Transverse colon (tissue), 4 donors: ENCODE results near the gene FAM171A2. TPM values are rescaled to one million over a fixed set of nuclear protein-coding genes. Genes with fewer than 3 reads are reported as not detected.

Experiments
- DNase-seq: peaks from one replicate; pipeline ENCODE4 v3.0.0-alpha.2; 2019
- H3K27ac ChIP-seq, 4 donors: fragments of 200-600 bp; sonication (generic); 2 replicates each; pipeline ENCODE4 v1.5.1; 2016 to 2018; ENCODE audit warnings: inconsistent platforms in 4 of 4
- H3K27me3 ChIP-seq: fragments of 200-600 bp; sonication (generic); 2 replicates; pipeline ENCODE4 v1.5.1; 2017; ENCODE audit warnings: inconsistent platforms
- H3K36me3 ChIP-seq, 4 donors: fragments of 200-600 bp; sonication (generic); 2 replicates each; pipeline ENCODE4 v1.5.1; 2017 to 2019; ENCODE audit warnings: inconsistent platforms in 4 of 4
- H3K4me1 ChIP-seq, 4 donors: fragments of 200-600 bp; sonication (generic); 2 replicates each; pipeline ENCODE4 v1.5.1; 2017 to 2020; ENCODE audit warnings: inconsistent platforms in 4 of 4
- H3K4me3 ChIP-seq, 4 donors: fragments of 200-600 bp; sonication (generic); 1 replicate in 1 of 4; 2 replicates in 3 of 4; pipeline versions ENCODE4 v1.5.1 to v1.6.1; 2017 to 2019; ENCODE audit warnings: inconsistent platforms in 4 of 4
- H3K9me3 ChIP-seq, 2 donors: fragments of 200-600 bp; sonication (generic); 2 replicates each; pipeline ENCODE4 v1.5.1; 2017 to 2019; ENCODE audit warnings: inconsistent platforms in 2 of 2
- EP300 ChIP-seq: sonication (generic); formaldehyde crosslinking; IDR thresholded peaks from one replicate; pipeline ENCODE4 v1.6.1; 2017; ENCODE audit warnings: antibody characterized with exemption, low read depth
- POLR2A ChIP-seq: fragments of 450-650 bp; IDR thresholded peaks from one replicate; pipeline ENCODE4 v1.6.1; 2016; ENCODE audit warnings: antibody characterized with exemption, mild to moderate bottlenecking, moderate library complexity
- POLR2AphosphoS5 ChIP-seq, 3 donors: sonication (generic); formaldehyde crosslinking; IDR thresholded peaks; one replicate each; pipeline ENCODE4 v1.6.1; 2016; ENCODE audit warnings: antibody characterized with exemption in 3 of 3
- WGBS, 2 donors: methylation state at CpG; one replicate each; pipeline ENCODE4 v1.1.5; 2018; ENCODE audit warnings: low coverage in 1 of 2; 5-methylcytosine and 5-hydroxymethylcytosine counted together
- in situ Hi-C, 4 donors: fragments of 200-750 bp; cut with MboI; loops; one replicate each; pipeline versions ENCODE4 v1.15.0 to v1.15.1; 2017; ENCODE audit warnings: low sequenced_read_pairs in 3 of 4, low pct_ligation_motif_present in 1 of 4, low pct_unique_long_range_greater_than_20kb in 1 of 4
- intact Hi-C: fragments of 100-400 bp; cut with DNase I; formaldehyde crosslinking; loops from one replicate; pipeline ENCODE4 v1.15.1; 2023; ENCODE audit warnings: low total_unique reads
- total RNA-seq, 4 donors: library from RNA; depleted of rRNA; stranded (reverse); fragments of >200 nt; gene quantifications; one replicate each; pipeline ENCODE4 v1.1.0, GENCODE V29; 2016
- TF ChIP-seq, protein P1 (sequence below), 5 experiments: fragments of 200-600 bp in 3 of 5; fragments of 450-650 bp in 2 of 5; sonication (generic) in 3 of 5; IDR thresholded peaks; 1 replicate in 2 of 5; 2 replicates in 3 of 5; pipeline ENCODE4 v1.5.1; 2016 to 2017; ENCODE audit warnings: antibody characterized with exemption in 5 of 5, inconsistent platforms in 3 of 5, mild to moderate bottlenecking in 2 of 5, moderate library complexity in 1 of 5

Gene FAM171A2
- total RNA-seq, 4 donors from 2014 or later, result 0.14 to 7.9 (median 0.95) TPM; not detected in 1

- H3K9me3 ChIP-seq, result no peaks in the 10 kb centered on the region
- DNase-seq, result peak; percentile 98
- in situ Hi-C loops (loop anchor here in 1 of 4 donors (10.0 kb wide), 1 partner anchor 112 kb away; the partner anchor contains the start of gene UBTF), intact Hi-C loops (no loop called here)
- TF ChIP-seq, protein P1, sequence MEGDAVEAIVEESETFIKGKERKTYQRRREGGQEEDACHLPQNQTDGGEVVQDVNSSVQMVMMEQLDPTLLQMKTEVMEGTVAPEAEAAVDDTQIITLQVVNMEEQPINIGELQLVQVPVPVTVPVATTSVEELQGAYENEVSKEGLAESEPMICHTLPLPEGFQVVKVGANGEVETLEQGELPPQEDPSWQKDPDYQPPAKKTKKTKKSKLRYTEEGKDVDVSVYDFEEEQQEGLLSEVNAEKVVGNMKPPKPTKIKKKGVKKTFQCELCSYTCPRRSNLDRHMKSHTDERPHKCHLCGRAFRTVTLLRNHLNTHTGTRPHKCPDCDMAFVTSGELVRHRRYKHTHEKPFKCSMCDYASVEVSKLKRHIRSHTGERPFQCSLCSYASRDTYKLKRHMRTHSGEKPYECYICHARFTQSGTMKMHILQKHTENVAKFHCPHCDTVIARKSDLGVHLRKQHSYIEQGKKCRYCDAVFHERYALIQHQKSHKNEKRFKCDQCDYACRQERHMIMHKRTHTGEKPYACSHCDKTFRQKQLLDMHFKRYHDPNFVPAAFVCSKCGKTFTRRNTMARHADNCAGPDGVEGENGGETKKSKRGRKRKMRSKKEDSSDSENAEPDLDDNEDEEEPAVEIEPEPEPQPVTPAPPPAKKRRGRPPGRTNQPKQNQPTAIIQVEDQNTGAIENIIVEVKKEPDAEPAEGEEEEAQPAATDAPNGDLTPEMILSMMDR (IDR thresholded peaks at IDR 0.05), result no peak
- TF ChIP-seq POLR2AphosphoS5 (IDR thresholded peaks at IDR 0.05) (peak; percentile 36 to 78 (median 59)), POLR2A (no peak), EP300 (no peak)
- H3K27me3 ChIP-seq, result no peaks in the 10 kb centered on the region
- H3K4me3 ChIP-seq, result peak overlapping the region in 3 of 4 donors; percentile 71 to 97 (median 95)
- peaks cover 8 to 38% (median 25%) of the 10 kb centered on the region in 4 donors for H3K4me1 ChIP-seq
- 27 to 93% methylated on average over 3 to 30 of the region's 31 CpGs for WGBS, 2 donors
- H3K36me3 ChIP-seq, result no peaks in the 10 kb centered on the region
- peak overlapping the region; percentile 93 to 98 (median 96) for H3K27ac ChIP-seq
Measured at GRCh38 chr17:44326861-44327444, 36.7 kb downstream of the FAM171A2 start.

DNA sequence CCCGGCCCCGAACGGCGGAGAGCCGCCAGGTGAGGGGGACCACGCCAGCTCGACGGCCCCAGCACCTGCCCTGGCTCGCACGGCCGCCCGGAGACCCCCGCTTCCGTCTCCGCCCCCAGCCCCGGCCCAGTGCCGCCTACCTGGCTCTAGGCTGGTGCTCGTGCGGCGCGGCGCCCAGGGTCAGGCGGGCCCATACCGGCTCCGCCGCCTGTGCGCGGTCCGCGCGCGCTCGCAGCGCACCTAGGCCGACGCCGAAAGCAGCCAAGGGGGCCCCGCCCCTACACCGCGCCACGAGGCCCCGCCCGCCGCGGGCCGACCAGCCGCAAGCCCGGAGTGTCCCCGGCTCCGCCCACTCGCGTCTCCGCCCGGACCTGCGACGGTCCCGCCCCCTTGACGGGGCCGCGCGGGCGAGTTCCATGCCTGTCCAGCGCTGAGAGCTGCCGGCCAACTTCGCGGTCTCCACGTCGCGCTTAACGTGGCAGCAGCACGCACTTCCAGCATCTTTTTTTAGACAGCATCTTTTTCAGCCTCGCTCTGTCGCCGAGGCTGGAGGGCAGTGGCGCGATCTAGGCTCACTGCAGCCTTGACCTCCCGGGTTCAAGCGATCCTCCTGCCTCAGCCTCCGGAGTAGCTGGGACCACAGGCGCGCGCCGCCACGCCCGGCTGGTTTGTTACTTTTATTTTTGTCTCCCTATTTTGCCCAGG is 38.9 kb downstream of the FAM171A2 start, which contains the start of gene SLC25A39:
SLC25A39 (minus strand) TSS at position 253 of the 705 bp plus-strand sequence. CDS start 1,261 bp downstream, outside the sequence.
- intact Hi-C loops (loop anchor here (1.0 to 2.0 kb wide), 2 partner anchors 23 to 106 kb away; partner anchors contain the start of gene UBTF), in situ Hi-C loops (loop anchor here in 1 of 4 donors (10.0 kb wide), 1 partner anchor 110 kb away; the partner anchor contains the start of gene UBTF)
- peaks cover 0 to 20% (median 5%) of the 10 kb centered on the region in 4 donors for H3K36me3 ChIP-seq
- H3K4me3 ChIP-seq, result peak within 1 kb of the TSS; percentile 67 to 97 (median 83)
- H3K27ac ChIP-seq, result peak within 1 kb of the TSS; percentile 93 to 98 (median 96)
- H3K9me3 ChIP-seq, result no peaks in the 10 kb centered on the region
- peak; percentile 96 for DNase-seq
- peaks cover 8 to 30% (median 25%) of the 10 kb centered on the region in 4 donors for H3K4me1 ChIP-seq
- no peaks in the 10 kb centered on the region for H3K27me3 ChIP-seq
- WGBS, 2 donors, result 0% methylated on average over 35 of the region's 85 CpGs; no CpG with 5 or more reads in 1 of the 2 donors
- peak; percentile 85 to 88 (median 86) for TF ChIP-seq POLR2AphosphoS5 (IDR thresholded peaks at IDR 0.05)
- TF ChIP-seq EP300, result no peak
- TF ChIP-seq POLR2A, result peak; percentile 63

- peaks cover 0 to 20% (median 5%) of the 10 kb centered on the region in 4 donors for H3K36me3 ChIP-seq
- in situ Hi-C loops (loop anchor here in 1 of 4 donors (10.0 kb wide), 1 partner anchor 109 kb away; the partner anchor contains the start of gene UBTF), intact Hi-C loops (loop anchor here (1.0 to 2.0 kb wide), 2 partner anchors 23 to 105 kb away; partner anchors contain the start of gene UBTF)
- peaks cover 8 to 30% (median 25%) of the 10 kb centered on the region in 4 donors for H3K4me1 ChIP-seq
- TF ChIP-seq EP300 (no peak), POLR2A (no peak), POLR2AphosphoS5 (IDR thresholded peaks at IDR 0.05) (no peak)
- TF ChIP-seq, protein P1 (IDR thresholded peaks at IDR 0.05), result no peak
- peak overlapping the region; percentile 67 to 97 (median 83) for H3K4me3 ChIP-seq
- 2% methylated on average over 28 of the region's 38 CpGs; no CpG with 5 or more reads in 1 of the 2 donors for WGBS, 2 donors
- H3K27ac ChIP-seq, result peak overlapping the region; percentile 93 to 98 (median 96)
- H3K9me3 ChIP-seq, result no peaks in the 10 kb centered on the region
- H3K27me3 ChIP-seq, result no peaks in the 10 kb centered on the region
- DNase-seq, result peak; percentile 35
Measured at GRCh38 chr17:44324092-44324570, 39.5 kb downstream of the FAM171A2 start.

DNA sequence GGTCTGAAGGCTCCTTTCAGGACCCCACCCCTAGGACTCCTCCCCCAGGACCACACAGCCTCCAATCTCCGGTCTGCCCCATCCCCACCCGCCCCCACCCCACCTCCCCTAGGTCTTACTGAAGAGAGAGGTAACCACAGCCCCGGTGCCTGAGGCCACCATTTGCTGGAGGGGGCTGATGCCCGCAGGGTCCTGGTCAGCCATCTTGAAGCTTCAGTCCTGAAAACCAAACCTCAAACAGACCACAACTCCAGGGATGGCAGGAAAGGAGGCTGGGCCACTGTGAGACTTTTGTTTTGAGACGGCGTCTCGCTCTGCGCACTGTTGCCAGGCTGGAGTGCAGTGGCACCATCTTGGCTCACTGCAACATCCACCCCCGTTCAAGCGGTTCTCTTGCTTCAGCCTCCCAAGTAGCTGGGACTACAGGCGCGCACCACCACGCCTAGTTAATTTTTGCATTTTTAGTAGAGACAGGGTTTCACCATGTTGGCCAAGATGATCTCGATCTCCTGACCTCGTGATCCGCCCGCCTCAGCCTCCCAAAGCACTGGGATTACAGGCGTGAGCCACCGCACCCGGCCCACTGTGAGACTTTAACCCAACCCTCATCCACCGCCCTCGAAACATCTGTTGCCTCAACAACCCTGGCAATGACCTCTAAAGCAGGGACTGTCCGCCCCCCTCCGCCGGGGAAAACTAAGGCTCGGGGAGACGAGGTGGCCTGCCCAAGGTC is 40.1 kb downstream of the FAM171A2 start:
- Histone ChIP-seq H3K9me3 (no peaks in the 10 kb centered on the region), H3K27ac (peak overlapping the region; percentile 93 to 98 (median 96)), H3K27me3 (no peaks in the 10 kb centered on the region), H3K4me3 (peak overlapping the region; percentile 67 to 97 (median 83)), H3K4me1 (peaks cover 8 to 30% (median 25%) of the 10 kb centered on the region in 4 donors), H3K36me3 (peaks cover 0 to 20% (median 5%) of the 10 kb centered on the region in 4 donors)
- in situ Hi-C loops, result loop anchor here in 1 of 4 donors (10.0 kb wide), 1 partner anchor 109 kb away; the partner anchor contains the start of gene UBTF
- DNase-seq, result peak; percentile 38
- WGBS, 2 donors, result 59 to 90% methylated on average over 2 to 26 of the region's 27 CpGs
- intact Hi-C loops, result loop anchor here (1.0 to 2.0 kb wide), 2 partner anchors 24 to 105 kb away; partner anchors contain the start of gene UBTF
- TF ChIP-seq, protein P1 (IDR thresholded peaks at IDR 0.05), result no peak
- TF ChIP-seq POLR2A (no peak), POLR2AphosphoS5 (IDR thresholded peaks at IDR 0.05) (no peak), EP300 (no peak)
